OCI-LY7 (cell line): ENCODE measurements around the gene CDKN2AIPNL. TPM values are rescaled to one million over a fixed set of nuclear protein-coding genes. Genes with fewer than 3 reads are reported as not detected.

Experiments
- BruUV-seq: library from RNA; stranded (reverse); fragments of 400-500 nt; replicated peaks from 2 replicates; lab custom pipeline; 2021; lab: Mats Ljungman, UMichigan
- CTCF ChIA-PET: fragments of 300-600 bp; sonication (Branson Sonifier 250); formaldehyde crosslinking; loops from one replicate; lab custom pipeline; 2022; ENCODE audit warnings: antibody characterized with exemption; ENCODE audit not compliant: unreplicated experiment; lab: Charles Lee
- POLR2A ChIA-PET: fragments of 300-600 bp; sonication (Branson Sonifier 250); formaldehyde crosslinking; loops from one replicate; lab custom pipeline; 2022; ENCODE audit warnings: antibody characterized with exemption; lab: Charles Lee
- DNase-seq: peaks from one replicate; pipeline ENCODE4 v3.0.0-alpha.2; 2015; ENCODE audit warnings: low spot score
- H2AFZ ChIP-seq: fragments of 200-600 bp; sonication (generic), shearing (Covaris generic); 2 replicates; pipeline ENCODE4 v1.6.1; 2014; ENCODE audit warnings: mild to moderate bottlenecking, antibody characterized with exemption, low read length, moderate library complexity
- H3K27ac ChIP-seq: fragments of 200-600 bp; sonication (generic); 2 replicates; pipeline ENCODE4 v1.5.1; 2014; ENCODE audit warnings: mixed run types, low read depth, mild to moderate bottlenecking, moderate library complexity, low read length, inconsistent platforms; ENCODE audit not compliant: poor library complexity, severe bottlenecking
- H3K36me3 ChIP-seq: fragments of 200-600 bp; sonication (generic); 2 replicates; pipeline ENCODE4 v1.6.1; 2014; ENCODE audit warnings: mild to moderate bottlenecking, antibody characterized with exemption, low read length, moderate library complexity, mixed read lengths; ENCODE audit not compliant: insufficient read depth
- H3K4me1 ChIP-seq: fragments of 200-600 bp; sonication (generic); 2 replicates; pipeline ENCODE4 v1.5.1; 2014; ENCODE audit warnings: mild to moderate bottlenecking, low read length; ENCODE audit not compliant: insufficient read depth, poor library complexity, severe bottlenecking
- H3K4me2 ChIP-seq: fragments of 200-600 bp; sonication (generic); 2 replicates; pipeline ENCODE4 v1.6.1; 2014; ENCODE audit warnings: mild to moderate bottlenecking, low read length
- H3K4me3 ChIP-seq: fragments of 200-600 bp; sonication (generic); 2 replicates; pipeline ENCODE4 v1.5.1; 2014; ENCODE audit warnings: mild to moderate bottlenecking, low read depth, low read length; ENCODE audit not compliant: poor library complexity, severe bottlenecking
- H3K79me2 ChIP-seq: fragments of 200-600 bp; sonication (generic); 2 replicates; pipeline ENCODE4 v1.6.1; 2016; ENCODE audit warnings: low read depth, mild to moderate bottlenecking, low read length, moderate library complexity, mixed read lengths; ENCODE audit not compliant: insufficient read depth
- H3K9me2 ChIP-seq: fragments of 200-600 bp; sonication (generic); 2 replicates; pipeline ENCODE4 v1.6.1; 2016; ENCODE audit warnings: mild to moderate bottlenecking, low read length, mixed read lengths; ENCODE audit not compliant: insufficient read depth
- H3K9me3 ChIP-seq: fragments of 200-600 bp; sonication (generic); 2 replicates; pipeline ENCODE4 v1.6.1; 2014; ENCODE audit warnings: mild to moderate bottlenecking, mixed run types, low read length, mixed read lengths
- H4K20me1 ChIP-seq: fragments of 200-600 bp; sonication (generic); 2 replicates; pipeline ENCODE4 v1.6.1; 2014; ENCODE audit warnings: mild to moderate bottlenecking, antibody characterized with exemption, low read length, moderate library complexity, mixed read lengths; ENCODE audit not compliant: insufficient read depth
- EZH2phosphoT487 ChIP-seq: fragments of 200-600 bp; sonication (generic); IDR thresholded peaks from 2 replicates; pipeline ENCODE4 v1.6.1; 2018; ENCODE audit warnings: low read depth, borderline replicate concordance, mild to moderate bottlenecking, mixed run types, antibody characterized with exemption, low read length, moderate library complexity, mixed read lengths
- intact Hi-C: fragments of 100-400 bp; cut with micrococcal nuclease; formaldehyde crosslinking; loops from one replicate; pipeline ENCODE4 v1.10.0; 2022; ENCODE audit not compliant: unreplicated experiment
- total RNA-seq, 2 experiments: library from RNA; depleted of rRNA in 1 of 2; stranded (reverse); fragments of >200 nt in 1 of 2; shearing (Covaris generic) in 1 of 2; gene quantifications; 2 replicates each; pipeline ENCODE4 v1.2.3, GENCODE V29; 2014 to 2022
- TF ChIP-seq, protein P1 (sequence below): fragments of 200-600 bp; sonication (generic); conservative IDR thresholded peaks from 2 replicates; pipeline ENCODE4 v1.5.1; 2014; ENCODE audit warnings: mild to moderate bottlenecking, antibody characterized with exemption, low read length, moderate library complexity, mixed read lengths

Gene CDKN2AIPNL
- total RNA-seq, 2 experiments from 2014 or later = 45.7 to 47.8 TPM

DNA sequence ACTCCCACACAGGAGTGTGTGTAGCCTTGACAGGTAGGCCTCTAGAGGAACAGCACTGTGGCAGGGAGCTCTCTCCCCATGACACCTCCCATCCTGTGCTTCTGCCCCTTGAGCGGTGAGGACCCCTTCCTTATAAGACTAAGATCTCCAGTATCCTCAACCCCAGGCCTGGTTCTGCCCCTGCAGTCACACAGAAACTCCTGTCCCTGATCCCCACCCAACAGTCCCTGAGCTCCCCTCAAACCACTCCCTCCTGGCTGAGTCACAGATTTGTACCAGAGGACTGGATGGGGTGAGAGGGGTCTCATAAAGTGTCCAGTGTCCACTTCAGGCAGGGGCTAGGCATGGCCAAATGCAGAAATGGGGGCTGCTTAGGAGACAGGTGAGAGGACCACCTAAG, 47.8 kb upstream of the CDKN2AIPNL start:
- no peak overlapping the region for H3K4me2 ChIP-seq
- H4K20me1 ChIP-seq = no peaks in the 10 kb centered on the region
- H3K27ac ChIP-seq = no peak overlapping the region
- no peak for TF ChIP-seq EZH2phosphoT487
- TF ChIP-seq, protein P1, sequence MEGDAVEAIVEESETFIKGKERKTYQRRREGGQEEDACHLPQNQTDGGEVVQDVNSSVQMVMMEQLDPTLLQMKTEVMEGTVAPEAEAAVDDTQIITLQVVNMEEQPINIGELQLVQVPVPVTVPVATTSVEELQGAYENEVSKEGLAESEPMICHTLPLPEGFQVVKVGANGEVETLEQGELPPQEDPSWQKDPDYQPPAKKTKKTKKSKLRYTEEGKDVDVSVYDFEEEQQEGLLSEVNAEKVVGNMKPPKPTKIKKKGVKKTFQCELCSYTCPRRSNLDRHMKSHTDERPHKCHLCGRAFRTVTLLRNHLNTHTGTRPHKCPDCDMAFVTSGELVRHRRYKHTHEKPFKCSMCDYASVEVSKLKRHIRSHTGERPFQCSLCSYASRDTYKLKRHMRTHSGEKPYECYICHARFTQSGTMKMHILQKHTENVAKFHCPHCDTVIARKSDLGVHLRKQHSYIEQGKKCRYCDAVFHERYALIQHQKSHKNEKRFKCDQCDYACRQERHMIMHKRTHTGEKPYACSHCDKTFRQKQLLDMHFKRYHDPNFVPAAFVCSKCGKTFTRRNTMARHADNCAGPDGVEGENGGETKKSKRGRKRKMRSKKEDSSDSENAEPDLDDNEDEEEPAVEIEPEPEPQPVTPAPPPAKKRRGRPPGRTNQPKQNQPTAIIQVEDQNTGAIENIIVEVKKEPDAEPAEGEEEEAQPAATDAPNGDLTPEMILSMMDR = no peak
- no peak overlapping the region for H2AFZ ChIP-seq
- H3K9me2 ChIP-seq = no peaks in the 10 kb centered on the region
- ChIA-PET CTCF (no interaction called here), POLR2A (interaction anchor here (0.6 to 0.7 kb wide), 2 partner anchors 93 to 1706 kb away, joined by 5 read pairs; no protein-coding TSS in a partner anchor)
- DNase-seq = no peak
- no peak overlapping the region for H3K4me3 ChIP-seq
- H3K36me3 ChIP-seq = no peaks in the 10 kb centered on the region
- H3K4me1 ChIP-seq = peaks cover 9% of the 10 kb centered on the region
- no peaks in the 10 kb centered on the region for H3K9me3 ChIP-seq
- BruUV-seq = no TSS peak
- intact Hi-C loops = no loop called here
- H3K79me2 ChIP-seq = no peaks in the 10 kb centered on the region

DNA sequence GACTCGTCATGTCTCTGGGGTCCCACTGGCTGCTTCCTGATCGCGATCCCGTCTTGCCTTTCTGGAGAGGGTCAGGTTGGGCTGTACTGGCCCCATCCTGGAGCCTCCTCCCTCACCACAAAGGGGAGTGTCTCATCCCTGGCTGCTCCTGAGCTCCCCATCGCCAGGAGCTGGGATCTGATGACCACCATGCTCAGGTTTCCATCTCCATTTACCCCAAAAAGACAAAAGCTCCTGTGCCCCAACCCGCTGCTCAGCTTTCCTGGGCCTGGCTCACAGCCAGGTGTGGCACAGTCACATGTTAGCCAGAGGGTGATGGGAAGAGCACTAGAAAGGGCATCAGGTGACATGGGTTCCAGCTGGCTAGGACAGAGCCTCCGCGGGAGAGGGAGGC, 47.3 kb upstream of the CDKN2AIPNL start:
- peaks cover 4% of the 10 kb centered on the region for H3K4me1 ChIP-seq
- DNase-seq = no peak
- no peak overlapping the region for H3K4me3 ChIP-seq
- CTCF ChIA-PET = no interaction called here
- TF ChIP-seq EZH2phosphoT487 = no peak
- TF ChIP-seq, protein P1 = no peak
- H3K36me3 ChIP-seq = no peaks in the 10 kb centered on the region
- H3K9me3 ChIP-seq = no peaks in the 10 kb centered on the region
- BruUV-seq = no TSS peak
- H3K27ac ChIP-seq = no peak overlapping the region
- H3K9me2 ChIP-seq = no peaks in the 10 kb centered on the region
- intact Hi-C loops = no loop called here
- H3K4me2 ChIP-seq = no peak overlapping the region
- no peak overlapping the region for H2AFZ ChIP-seq
- H4K20me1 ChIP-seq = no peaks in the 10 kb centered on the region
- no peaks in the 10 kb centered on the region for H3K79me2 ChIP-seq
- POLR2A ChIA-PET = no interaction called here

DNA sequence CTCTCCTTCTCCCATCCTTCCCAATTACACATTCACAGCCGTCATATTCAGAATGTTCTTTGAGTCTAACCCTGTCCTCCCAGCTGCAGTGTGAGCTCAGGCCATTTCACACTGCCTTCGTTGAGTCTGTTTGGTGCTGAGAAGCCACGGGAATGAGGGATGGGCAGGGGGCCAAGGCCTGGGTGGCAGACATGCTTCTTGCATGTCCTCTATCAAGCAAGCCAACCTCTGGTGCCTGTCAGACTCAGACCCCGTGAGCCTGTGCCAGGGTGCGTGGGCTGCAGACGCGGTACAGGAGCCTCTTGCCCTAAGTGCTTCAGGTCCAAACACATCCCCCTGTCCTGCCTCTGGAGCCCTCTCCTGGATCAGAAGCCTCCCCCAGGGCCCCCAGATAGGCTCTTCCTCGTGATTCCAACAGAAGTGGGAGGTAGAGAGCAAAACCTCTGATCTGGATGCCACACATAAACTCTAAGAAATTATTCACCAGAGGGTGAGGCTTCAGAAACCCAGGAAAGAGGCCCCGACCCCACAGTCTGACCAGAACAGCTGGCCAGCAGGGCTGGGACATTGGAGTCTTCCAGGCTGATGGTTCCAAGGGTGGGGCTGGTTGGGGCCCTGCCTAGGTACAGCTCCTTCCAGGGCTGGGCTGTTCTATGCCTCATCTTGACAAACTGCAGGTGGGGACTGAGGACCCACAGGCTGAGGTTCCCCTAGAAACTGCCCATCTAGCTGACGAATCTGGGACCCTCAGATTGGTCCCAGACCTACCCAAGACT, 46.7 kb upstream of the CDKN2AIPNL start:
- Histone ChIP-seq H3K9me3 (no peaks in the 10 kb centered on the region), H3K79me2 (no peaks in the 10 kb centered on the region), H3K4me1 (no peaks in the 10 kb centered on the region), H3K36me3 (no peaks in the 10 kb centered on the region), H3K9me2 (no peaks in the 10 kb centered on the region), H3K4me3 (no peak overlapping the region), H3K4me2 (no peak overlapping the region), H3K27ac (no peak overlapping the region), H2AFZ (no peak overlapping the region), H4K20me1 (no peaks in the 10 kb centered on the region)
- ChIA-PET POLR2A (no interaction called here), CTCF (no interaction called here)
- no TSS peak for BruUV-seq
- intact Hi-C loops = no loop called here
- TF ChIP-seq, protein P1 = no peak
- no peak for TF ChIP-seq EZH2phosphoT487
- no peak for DNase-seq
